ENCODE measurements around the gene MAPK6. TPM values are rescaled to one million over a fixed set of nuclear protein-coding genes. Genes with fewer than 3 reads are reported as not detected.

The MAPK6 gene
- polyA plus RNA-seq, 1 donor from 2014 or later = 140 TPM

- TF ChIP-seq, protein P1, sequence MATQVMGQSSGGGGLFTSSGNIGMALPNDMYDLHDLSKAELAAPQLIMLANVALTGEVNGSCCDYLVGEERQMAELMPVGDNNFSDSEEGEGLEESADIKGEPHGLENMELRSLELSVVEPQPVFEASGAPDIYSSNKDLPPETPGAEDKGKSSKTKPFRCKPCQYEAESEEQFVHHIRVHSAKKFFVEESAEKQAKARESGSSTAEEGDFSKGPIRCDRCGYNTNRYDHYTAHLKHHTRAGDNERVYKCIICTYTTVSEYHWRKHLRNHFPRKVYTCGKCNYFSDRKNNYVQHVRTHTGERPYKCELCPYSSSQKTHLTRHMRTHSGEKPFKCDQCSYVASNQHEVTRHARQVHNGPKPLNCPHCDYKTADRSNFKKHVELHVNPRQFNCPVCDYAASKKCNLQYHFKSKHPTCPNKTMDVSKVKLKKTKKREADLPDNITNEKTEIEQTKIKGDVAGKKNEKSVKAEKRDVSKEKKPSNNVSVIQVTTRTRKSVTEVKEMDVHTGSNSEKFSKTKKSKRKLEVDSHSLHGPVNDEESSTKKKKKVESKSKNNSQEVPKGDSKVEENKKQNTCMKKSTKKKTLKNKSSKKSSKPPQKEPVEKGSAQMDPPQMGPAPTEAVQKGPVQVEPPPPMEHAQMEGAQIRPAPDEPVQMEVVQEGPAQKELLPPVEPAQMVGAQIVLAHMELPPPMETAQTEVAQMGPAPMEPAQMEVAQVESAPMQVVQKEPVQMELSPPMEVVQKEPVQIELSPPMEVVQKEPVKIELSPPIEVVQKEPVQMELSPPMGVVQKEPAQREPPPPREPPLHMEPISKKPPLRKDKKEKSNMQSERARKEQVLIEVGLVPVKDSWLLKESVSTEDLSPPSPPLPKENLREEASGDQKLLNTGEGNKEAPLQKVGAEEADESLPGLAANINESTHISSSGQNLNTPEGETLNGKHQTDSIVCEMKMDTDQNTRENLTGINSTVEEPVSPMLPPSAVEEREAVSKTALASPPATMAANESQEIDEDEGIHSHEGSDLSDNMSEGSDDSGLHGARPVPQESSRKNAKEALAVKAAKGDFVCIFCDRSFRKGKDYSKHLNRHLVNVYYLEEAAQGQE (IDR thresholded peaks at IDR 0.05; ENCODE audit: borderline replicate concordance) = no peak
- no peak for TF ChIP-seq POLR2AphosphoS5 (IDR thresholded peaks at IDR 0.05)
- no peak for TF ChIP-seq EZH2 (IDR thresholded peaks at IDR 0.05; ENCODE audit: borderline replicate concordance, insufficient read depth, low read length, poor library complexity, severe bottlenecking)
- no peak for TF ChIP-seq TAF1 (IDR thresholded peaks at IDR 0.05; ENCODE audit: low read depth)
- TF ChIP-seq CTCF (IDR thresholded peaks at IDR 0.05; ENCODE audit: poor library complexity, severe bottlenecking) = no peak
- no peak for TF ChIP-seq SMC3 (conservative IDR thresholded peaks at IDR 0.05; ENCODE audit: poor library complexity)
- TF ChIP-seq MXI1 (conservative IDR thresholded peaks at IDR 0.05; ENCODE audit: poor library complexity, severe bottlenecking) = no peak
- no peak for TF ChIP-seq EP300 (conservative IDR thresholded peaks at IDR 0.05; ENCODE audit: poor library complexity, severe bottlenecking)
- no peak for TF ChIP-seq RAD21 (conservative IDR thresholded peaks at IDR 0.05)
- Histone ChIP-seq H4K20me1 (ENCODE audit: insufficient read depth) (no peaks in the 10 kb centered on the region), H2AFZ (ENCODE audit: low read depth, low read length) (no peak overlapping the region), H3K27ac (ENCODE audit: low read length) (no peak overlapping the region), H3K9me3 (ENCODE audit: low read length) (no peaks in the 10 kb centered on the region), H3K9me2 (ENCODE audit: insufficient read depth, low read length) (no peaks in the 10 kb centered on the region), H3K79me2 (replicated peaks; ENCODE audit: insufficient read depth, low read length) (no peaks in the 10 kb centered on the region), H3K36me3 (ENCODE audit: insufficient read depth, low read length) (no peaks in the 10 kb centered on the region), H3K4me3 (ENCODE audit: low read length) (no peak overlapping the region), H3K4me2 (ENCODE audit: low read length) (no peak overlapping the region), H3F3A (ENCODE audit: insufficient read depth, low read length, poor library complexity, severe bottlenecking) (no peaks in the 10 kb centered on the region), H3K9ac (ENCODE audit: low read length) (no peak overlapping the region), H3K27me3 (ENCODE audit: insufficient read depth, low read depth, low read length) (no peaks in the 10 kb centered on the region)
Observed at GRCh38 chr15:52103217-52104207, 84.5 kb downstream of the MAPK6 start.

- Histone ChIP-seq H3K27ac (ENCODE audit: low read length) (no peak overlapping the region), H3K27me3 (ENCODE audit: insufficient read depth, low read depth, low read length) (no peaks in the 10 kb centered on the region), H3K36me3 (ENCODE audit: insufficient read depth, low read length) (no peaks in the 10 kb centered on the region), H2AFZ (ENCODE audit: low read depth, low read length) (no peak overlapping the region), H3K79me2 (replicated peaks; ENCODE audit: insufficient read depth, low read length) (no peaks in the 10 kb centered on the region), H3K9ac (ENCODE audit: low read length) (no peak overlapping the region), H3K4me2 (ENCODE audit: low read length) (no peak overlapping the region), H4K20me1 (ENCODE audit: insufficient read depth) (no peaks in the 10 kb centered on the region), H3K9me2 (ENCODE audit: insufficient read depth, low read length) (no peaks in the 10 kb centered on the region), H3K9me3 (ENCODE audit: low read length) (no peaks in the 10 kb centered on the region), H3F3A (ENCODE audit: insufficient read depth, low read length, poor library complexity, severe bottlenecking) (no peaks in the 10 kb centered on the region), H3K4me3 (ENCODE audit: low read length) (no peak overlapping the region)
- TF ChIP-seq TAF1 (IDR thresholded peaks at IDR 0.05; ENCODE audit: low read depth) (no peak), RAD21 (conservative IDR thresholded peaks at IDR 0.05) (no peak), POLR2AphosphoS5 (IDR thresholded peaks at IDR 0.05) (no peak), CTCF (IDR thresholded peaks at IDR 0.05; ENCODE audit: poor library complexity, severe bottlenecking) (no peak), SMC3 (conservative IDR thresholded peaks at IDR 0.05; ENCODE audit: poor library complexity) (no peak), EP300 (conservative IDR thresholded peaks at IDR 0.05; ENCODE audit: poor library complexity, severe bottlenecking) (no peak), EZH2 (IDR thresholded peaks at IDR 0.05; ENCODE audit: borderline replicate concordance, insufficient read depth, low read length, poor library complexity, severe bottlenecking) (no peak), MXI1 (conservative IDR thresholded peaks at IDR 0.05; ENCODE audit: poor library complexity, severe bottlenecking) (no peak)
- TF ChIP-seq, protein P1 (IDR thresholded peaks at IDR 0.05; ENCODE audit: borderline replicate concordance) = no peak
Observed at GRCh38 chr15:52104532-52105004, 85.5 kb downstream of the MAPK6 start.

Measured in neural cell (in vitro differentiated cells).